GM15510 (cell line): ENCODE results near the gene PDPR.
"Not testable (repeated sequence)": the region's sequence is repeated elsewhere in the genome, so short reads cannot be mapped to it uniquely, and the experiment has no call there.

Experiments
- POLR2A ChIP-seq: IDR thresholded peaks from 3 replicates; pipeline ENCODE4 v1.6.1; 2011; ENCODE audit warnings: borderline replicate concordance; ENCODE audit not compliant: insufficient read length; ENCODE audit errors: extremely low read depth

The PDPR gene

DNA sequence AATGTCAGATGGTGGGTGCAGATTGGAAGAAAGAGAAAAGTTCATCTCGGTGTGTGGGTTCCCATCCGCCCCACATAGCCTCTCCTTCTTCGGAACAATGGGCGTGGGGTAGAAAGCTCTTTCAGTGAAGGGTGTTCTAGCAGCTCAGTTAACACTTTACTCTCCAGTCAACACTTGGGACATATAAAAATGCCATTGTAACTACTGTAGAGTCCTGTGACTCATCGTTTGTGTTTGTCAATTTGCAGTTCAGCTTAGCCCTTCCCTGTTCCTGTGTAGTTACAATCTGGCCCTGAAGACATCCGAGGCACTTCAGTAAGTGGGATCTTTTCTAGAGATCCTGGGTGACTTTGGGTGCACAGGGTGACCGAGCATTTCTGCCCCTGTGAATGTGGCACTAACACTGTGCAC is 47.9 kb downstream of the PDPR start:
- TF ChIP-seq POLR2A: no peak

DNA sequence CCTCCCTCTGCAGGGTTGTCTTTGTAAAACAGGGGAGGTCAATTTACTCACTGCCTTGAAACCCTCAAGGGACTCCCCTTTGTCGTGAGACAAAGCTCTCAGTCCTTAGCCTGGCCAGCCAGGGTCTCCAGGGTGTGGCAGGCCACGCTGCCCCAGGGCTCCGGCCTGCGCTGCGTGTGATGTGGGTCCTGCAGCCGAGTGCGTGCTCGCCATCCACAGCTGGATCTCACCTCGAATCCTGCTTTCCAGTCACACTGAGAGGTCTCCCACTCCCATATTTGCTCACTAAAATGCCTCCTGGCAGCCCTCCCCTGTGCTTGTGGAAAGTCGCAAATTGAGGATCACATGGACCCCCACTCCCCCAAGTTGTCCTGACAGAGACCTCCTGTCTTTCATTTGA is 49.5 kb downstream of the PDPR start:
- no peak for TF ChIP-seq POLR2A

DNA sequence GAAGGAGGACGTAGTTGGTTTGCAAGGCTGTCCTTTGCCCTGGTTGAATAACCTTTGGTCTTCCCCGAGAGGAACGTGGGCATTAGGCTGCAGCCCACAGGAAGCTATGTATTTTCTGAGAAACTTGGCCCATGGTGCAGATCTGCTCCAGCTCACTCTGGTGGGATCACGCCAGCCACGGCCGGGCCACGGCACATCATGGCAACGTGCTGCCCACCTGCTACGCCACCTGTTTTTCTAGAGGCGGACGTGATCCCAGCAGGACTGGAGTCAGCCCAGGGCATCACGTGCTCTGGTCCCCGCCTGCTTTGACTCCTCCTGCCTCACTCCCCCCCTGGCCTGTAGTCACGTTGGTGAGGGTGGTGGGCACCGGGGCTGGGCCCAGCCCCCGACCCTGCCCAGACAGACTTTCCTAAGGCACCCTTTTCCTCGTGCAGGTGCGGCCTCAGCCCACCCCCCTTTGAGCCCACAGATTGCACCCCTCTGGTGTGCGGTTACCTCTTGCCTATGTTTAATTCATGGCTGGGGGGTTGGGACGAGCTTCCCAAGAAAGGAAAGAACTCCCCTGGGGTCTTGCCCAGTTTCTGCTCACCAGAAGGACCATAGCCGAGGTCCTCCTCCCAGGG is 59.2 kb downstream of the PDPR start, which contains the start of gene CLEC18C:
Gene CLEC18C (plus strand): TSS at position 576 of the 626 bp plus-strand sequence. CDS start 492 bp downstream, outside the sequence.
- not testable (repeated sequence) for TF ChIP-seq POLR2A
